Measurements from ENCODE around the gene GRAMD4.

GRAMD4 gene, protein sequence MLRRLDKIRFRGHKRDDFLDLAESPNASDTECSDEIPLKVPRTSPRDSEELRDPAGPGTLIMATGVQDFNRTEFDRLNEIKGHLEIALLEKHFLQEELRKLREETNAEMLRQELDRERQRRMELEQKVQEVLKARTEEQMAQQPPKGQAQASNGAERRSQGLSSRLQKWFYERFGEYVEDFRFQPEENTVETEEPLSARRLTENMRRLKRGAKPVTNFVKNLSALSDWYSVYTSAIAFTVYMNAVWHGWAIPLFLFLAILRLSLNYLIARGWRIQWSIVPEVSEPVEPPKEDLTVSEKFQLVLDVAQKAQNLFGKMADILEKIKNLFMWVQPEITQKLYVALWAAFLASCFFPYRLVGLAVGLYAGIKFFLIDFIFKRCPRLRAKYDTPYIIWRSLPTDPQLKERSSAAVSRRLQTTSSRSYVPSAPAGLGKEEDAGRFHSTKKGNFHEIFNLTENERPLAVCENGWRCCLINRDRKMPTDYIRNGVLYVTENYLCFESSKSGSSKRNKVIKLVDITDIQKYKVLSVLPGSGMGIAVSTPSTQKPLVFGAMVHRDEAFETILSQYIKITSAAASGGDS

DNA sequence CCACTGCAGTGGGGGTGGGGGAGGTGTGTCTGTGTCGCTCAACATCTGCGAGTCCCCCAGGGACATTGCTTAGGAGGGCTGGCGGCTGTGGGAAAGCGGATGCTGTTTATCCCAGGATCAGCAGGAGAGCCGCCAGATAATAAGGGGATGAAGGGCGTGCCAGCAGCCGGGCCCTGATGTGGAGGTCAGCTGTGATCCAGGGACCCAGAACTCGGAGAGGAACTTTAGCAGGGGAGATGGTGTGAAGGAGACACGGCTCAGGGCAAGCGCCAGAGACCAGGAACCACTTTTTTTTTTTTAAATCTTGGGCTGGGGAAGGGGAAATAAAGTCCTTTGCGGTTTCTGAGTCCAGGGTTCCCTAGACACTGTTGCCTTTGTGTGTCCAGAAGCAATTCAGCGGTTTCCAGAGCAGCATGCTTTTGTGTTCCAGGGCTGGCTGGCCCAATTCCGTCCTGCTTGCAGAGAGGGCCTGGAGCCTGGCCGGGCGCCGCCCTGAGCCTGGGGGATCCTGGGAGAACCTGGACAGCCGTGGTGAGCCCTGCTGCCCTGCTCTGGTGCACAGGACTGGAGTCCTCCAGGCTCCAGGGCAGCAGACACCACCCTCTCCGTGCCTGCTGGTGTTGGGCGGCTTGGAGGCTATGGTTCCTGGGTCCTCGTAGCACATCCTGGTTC is at the start of gene GRAMD4:
Gene GRAMD4 (plus strand): TSS at position 557 of the 672 bp plus-strand sequence. CDS start 6,414 bp downstream, outside the sequence.
- no peak for DNase-seq

GRCh38 chr22:46571642-46572250 is 48.4 kb upstream of the GRAMD4 start:
- no peak for DNase-seq

GRCh38 chr22:46572911-46573780 is 47.0 kb upstream of the GRAMD4 start:
- DNase-seq = no peak

DNA sequence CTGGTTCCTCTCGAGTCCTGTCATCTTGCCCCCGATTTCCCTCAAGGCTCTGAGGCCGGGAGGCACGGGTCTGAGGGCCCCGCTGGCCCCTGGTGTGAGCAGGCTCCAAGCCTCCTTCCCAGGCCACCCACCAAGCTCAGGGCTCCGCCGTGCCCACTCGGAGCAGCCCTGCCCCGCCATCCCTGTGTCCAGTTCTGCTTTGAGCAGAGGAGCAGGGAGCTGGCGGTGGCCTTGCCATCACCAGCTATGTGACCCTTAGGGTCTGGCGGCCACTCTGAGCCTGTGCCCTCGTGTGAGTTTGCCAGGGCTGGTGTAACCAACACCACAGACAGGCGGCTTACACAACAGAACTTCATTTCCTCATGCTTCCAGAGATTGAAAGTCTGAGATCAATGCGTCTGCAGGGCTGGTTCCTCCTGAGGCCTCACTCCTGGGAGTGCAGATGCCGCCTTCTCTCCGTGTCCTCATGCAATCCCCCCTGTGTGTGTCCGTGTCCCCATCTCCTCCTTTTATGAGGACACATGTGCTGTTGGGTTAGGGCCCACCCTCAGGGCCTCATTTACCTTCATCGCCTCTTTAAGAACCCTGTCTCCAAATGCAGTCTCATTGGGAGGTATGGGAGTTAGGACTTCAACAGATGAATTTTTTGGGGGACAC is 46.3 kb upstream of the GRAMD4 start:
- DNase-seq = no peak

- no peak for DNase-seq
Measured at GRCh38 chr22:46574438-46574992, 45.7 kb upstream of the GRAMD4 start.

- no peak for DNase-seq
Measured at GRCh38 chr22:46574993-46575910, 44.9 kb upstream of the GRAMD4 start.

DNA sequence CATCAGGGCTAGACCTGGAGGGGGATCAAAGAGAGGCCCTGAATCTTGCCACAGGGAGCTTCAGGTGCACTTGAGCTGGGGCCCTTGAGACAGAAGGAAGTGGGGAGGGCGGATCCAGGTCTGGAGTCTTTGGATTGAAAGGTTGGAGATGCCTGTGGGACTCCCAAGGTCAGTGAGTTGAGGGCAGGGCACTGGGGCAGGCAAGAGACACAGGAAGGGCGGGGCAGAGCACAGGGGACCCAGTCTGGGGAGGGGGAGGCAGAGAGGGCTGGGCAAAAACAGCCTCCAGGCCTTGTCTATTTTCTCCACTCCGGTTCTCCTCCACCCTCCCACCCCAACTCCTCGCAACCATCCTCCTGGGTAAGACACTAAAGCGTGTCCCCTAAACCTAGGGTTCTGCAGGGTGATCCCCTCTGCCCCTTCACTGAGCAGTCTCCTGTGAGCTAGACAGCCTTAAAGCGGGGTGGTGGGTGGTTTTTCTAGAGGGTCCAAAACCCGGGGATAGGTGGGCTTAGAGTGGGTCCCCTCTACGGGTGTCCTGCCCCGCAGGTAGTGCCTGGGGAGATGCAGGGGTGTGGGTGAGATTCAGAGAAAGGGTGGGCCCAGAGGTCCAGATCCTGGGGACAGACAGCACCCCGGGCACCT is 44.2 kb upstream of the GRAMD4 start:
- no peak for DNase-seq

- no peak for DNase-seq
Measured at GRCh38 chr22:46576556-46577367, 43.4 kb upstream of the GRAMD4 start.

GRCh38 chr22:46577368-46578249 is 42.6 kb upstream of the GRAMD4 start:
- DNase-seq = no peak

DNA sequence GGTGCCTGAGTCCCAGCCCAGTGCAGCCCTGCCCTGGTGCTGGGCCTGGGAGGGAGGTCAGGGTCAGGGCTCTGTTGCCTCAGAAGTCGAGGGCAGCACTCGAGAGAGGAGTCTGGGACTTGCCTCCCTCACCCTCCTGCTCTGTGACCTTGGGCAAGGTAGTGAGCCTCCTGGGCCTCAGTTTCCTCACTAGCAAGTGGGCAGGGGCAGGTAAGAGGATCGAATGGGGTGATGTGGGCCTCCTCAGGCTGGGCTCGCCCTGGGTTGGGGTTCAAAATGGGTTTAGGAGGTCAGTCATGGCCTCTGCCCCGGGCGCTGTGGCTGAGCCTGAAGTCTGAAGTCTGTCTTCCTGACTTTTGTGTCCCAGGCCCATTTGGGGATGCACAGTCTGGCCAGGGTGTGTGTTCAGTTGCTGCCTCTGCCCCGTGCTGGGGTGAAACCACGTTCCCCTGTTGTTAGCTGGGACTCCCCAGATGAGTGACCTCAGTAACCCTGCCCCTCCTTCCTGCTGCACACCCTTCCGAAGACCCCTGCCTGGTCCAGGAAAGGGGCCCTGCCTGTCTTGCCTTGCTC is 41.8 kb upstream of the GRAMD4 start:
- no peak for DNase-seq

DNA sequence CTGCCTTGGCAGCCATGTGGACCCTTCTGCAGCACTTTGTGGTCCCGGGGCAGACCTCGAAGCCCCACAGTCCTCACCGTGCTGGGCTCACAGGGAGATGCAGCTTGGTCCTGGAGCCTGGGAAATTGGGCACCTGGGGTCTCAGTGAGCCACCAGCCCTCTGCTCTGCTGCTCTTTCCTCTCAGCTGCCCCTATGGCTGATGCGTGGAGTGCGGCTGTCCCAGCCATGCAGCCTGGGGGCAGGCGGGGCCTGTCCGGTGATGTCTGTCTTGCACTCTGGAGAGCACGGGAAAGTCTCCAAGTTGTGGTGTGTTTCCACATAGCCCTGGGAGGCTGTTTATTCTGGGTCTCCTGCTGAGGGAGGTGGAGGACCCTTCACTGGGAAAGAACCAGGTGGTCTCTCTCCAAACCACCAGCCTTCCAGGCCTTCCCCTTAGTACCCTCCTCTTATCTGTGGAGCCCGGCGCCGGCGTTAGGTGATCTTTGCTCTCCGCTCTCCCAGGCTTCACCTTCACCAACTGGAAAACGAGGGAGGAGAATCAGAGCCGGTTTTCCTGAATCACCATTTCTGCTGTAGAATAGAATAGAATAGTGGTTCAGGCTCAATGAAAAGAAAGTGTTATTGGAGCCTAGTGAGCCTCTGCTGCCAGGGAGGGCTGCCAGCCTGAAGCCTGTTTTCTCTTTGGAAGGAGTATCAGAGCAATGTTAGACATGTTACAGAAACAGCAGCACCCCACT is 41.2 kb upstream of the GRAMD4 start:
- DNase-seq = no peak

GRCh38 chr22:46579751-46580449 is 40.3 kb upstream of the GRAMD4 start:
- DNase-seq = no peak

DNA sequence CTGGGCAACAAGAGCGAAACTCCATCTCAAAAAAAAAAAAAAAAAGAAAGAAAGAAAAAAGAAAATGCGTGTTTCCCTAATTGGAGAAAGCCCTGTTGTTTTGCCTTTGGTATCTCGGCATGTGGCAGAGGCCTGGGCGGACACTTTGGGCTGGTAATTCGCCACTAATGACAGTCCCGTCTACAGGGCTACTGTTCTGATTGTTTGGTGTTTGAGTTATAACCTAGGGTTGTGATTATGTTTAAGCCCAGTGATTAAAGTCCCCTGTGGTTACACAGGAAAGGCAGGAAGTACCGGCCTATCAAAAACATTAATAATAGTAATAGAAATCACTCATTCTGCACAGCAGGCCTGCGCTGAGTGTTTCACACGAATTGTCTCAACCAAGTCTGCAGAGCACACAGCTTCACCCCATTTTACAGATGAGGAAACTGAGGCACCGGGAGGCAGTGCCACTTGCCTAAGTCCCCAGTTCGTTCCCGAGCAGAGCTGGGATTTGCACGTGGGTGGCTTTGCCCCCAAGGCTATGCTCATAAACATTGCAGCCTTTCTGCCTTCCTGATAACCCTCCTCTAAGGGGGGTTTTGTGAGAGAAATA is 39.1 kb upstream of the GRAMD4 start:
- no peak for DNase-seq

- no peak for DNase-seq
Measured at GRCh38 chr22:46581538-46582244, 38.5 kb upstream of the GRAMD4 start.

DNA sequence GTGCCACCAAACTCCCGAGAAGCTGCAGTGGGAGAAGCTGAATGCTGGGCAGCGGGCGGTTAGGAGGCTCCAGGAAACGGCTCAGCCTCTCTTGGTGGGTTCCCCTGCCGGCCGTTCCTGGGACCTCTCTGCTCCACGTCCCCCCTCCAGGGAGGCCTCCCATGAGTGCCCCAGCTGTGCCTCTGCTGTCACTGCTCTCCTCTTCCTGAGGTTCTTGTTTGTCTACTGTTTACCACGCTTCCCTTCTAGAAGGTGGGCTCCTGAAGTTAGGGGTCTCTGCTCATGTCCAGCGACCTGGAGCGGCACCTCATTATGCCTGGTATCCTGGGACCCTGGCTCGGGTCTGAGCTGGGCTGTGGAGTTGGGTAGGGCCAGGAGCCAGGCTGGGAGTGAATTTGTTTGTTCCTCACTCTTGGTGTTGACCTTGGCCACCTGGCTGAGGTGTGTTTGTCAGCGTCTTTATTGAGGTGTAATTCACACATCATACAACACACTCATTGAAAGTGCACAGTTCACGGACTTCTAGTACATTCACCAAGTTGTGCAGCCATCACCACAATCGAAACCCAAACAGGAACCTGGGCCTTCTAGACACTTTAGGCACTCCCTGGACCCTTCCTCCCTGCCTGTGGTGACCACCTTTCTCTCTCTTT is 37.8 kb upstream of the GRAMD4 start:
- no peak for DNase-seq

Measured in SW 1271 (cell line).